ENCODE results near the gene HMHB1. TPM values are rescaled to one million over a fixed set of nuclear protein-coding genes. Genes with fewer than 3 reads are reported as not detected.

Gene HMHB1
- total RNA-seq, 4 donors from 2014 or later: 4.9 TPM; not detected in 3

GRCh38 chr5:143790457-143791112 lies 21.4 kb upstream of the HMHB1 start:
- TF ChIP-seq CTCF (IDR thresholded peaks at IDR 0.05; ENCODE audit: low read depth): no peak

GRCh38 chr5:143791848-143792731 lies 19.9 kb upstream of the HMHB1 start:
- no peak for TF ChIP-seq CTCF (IDR thresholded peaks at IDR 0.05; ENCODE audit: low read depth)

DNA sequence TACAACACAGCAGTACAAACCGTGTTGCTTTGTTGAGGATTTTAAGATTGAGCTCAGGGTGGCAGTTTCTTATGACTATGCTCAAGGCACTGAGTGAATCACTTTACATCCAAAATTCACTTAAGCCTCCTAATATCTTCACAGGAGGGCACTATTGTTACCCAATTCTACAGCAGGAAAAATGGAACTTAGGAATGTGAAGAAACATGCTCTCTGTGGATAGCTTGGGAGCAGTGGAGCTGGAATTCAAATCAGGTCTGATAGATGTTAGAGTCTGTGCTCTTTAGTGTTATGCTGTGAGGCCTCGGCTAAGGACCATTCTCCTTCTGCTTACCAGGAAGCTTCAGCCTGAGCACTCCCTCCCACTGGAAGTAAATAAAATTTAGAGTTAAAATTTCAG lies 18.7 kb upstream of the HMHB1 start:
- TF ChIP-seq CTCF (IDR thresholded peaks at IDR 0.05; ENCODE audit: low read depth): no peak

DNA sequence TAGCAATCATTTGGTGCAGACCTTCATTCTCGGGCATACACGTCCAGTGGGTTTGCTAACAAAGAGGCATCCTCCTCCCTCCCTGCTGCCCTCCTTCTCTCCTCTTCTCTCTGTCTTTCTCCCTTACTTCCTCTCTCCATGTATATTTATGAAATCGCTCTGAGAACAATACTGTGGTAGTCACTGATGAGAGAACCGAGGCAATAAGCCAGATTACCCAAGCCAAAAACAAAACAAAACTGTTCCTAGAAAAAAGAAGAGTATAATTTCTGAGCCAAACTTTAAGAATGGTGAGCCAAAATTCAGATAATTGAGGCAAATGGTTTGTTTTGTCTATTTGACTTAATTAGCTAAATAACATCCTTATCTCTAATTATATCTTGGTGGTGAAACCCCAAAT lies 15.8 kb upstream of the HMHB1 start:
- no peak for TF ChIP-seq CTCF (IDR thresholded peaks at IDR 0.05; ENCODE audit: low read depth)

- TF ChIP-seq CTCF (IDR thresholded peaks at IDR 0.05; ENCODE audit: low read depth): no peak
Observed at GRCh38 chr5:143796753-143797152, 15.2 kb upstream of the HMHB1 start.

GRCh38 chr5:143800715-143801114 lies 11.2 kb upstream of the HMHB1 start:
- TF ChIP-seq CTCF (IDR thresholded peaks at IDR 0.05; ENCODE audit: low read depth): no peak

DNA sequence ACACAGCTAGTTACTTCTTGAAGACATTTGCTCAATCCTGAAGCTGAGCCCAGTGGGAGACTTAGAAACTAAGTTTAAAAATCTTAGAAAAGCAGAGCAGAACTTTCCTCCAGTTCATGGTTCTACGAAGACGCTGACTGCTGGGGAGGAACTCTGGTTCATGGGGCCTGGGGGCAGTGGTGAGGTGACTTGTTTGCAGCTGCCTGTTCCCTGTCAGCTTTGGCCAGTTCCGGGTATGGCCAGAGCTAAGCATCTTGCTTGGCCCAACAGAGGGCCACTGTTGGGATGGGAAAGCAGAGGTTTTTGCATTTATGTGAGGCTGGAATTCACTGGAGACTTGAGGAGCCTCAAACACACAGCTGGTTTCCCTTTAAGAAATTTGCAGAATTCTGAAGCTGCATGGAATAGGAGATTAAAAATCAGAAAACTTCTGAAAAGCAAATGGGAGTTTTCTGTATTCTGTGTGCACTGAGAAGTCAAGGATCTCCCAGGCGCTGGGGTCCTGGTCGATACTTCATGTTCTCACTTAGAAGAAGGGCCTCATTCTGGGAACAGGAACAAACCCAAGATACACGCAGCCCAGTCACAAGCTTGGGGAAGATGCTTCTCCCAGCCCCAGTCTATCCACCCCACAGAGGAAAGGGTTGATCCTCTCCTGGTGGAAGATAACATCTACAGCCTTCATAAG lies 10.6 kb upstream of the HMHB1 start:
- no peak for TF ChIP-seq CTCF (IDR thresholded peaks at IDR 0.05; ENCODE audit: low read depth)

Data from subcutaneous adipose tissue (tissue), 4 donors.